MG63 (cell line): ENCODE results near the gene DNAJA2. TPM values are rescaled to one million over a fixed set of nuclear protein-coding genes. Genes with fewer than 3 reads are reported as not detected.

Experiments
- DNase-seq: peaks from one replicate; pipeline ENCODE4 v3.0.0-alpha.2; 2020
- H3K27me3 ChIP-seq: fragments of 250-450 bp; sonication (Bioruptor Pico); 2 replicates; pipeline ENCODE4 v1.5.1; 2020; ENCODE audit warnings: mild to moderate bottlenecking, moderate library complexity
- H3K36me3 ChIP-seq: fragments of 250-450 bp; sonication (Bioruptor Pico); 2 replicates; pipeline ENCODE4 v1.5.1; 2020; ENCODE audit warnings: mild to moderate bottlenecking, moderate library complexity
- H3K4me3 ChIP-seq: fragments of 250-450 bp; sonication (Bioruptor Pico); 2 replicates; pipeline ENCODE4 v1.5.1; 2020; ENCODE audit warnings: mild to moderate bottlenecking, moderate library complexity
- H3K9me3 ChIP-seq: fragments of 250-450 bp; sonication (Bioruptor Pico); 2 replicates; pipeline ENCODE4 v1.5.1; 2020; ENCODE audit warnings: mild to moderate bottlenecking, moderate library complexity
- total RNA-seq: library from RNA; depleted of rRNA; stranded (reverse); fragments of >200 nt; shearing (Covaris generic); gene quantifications from 2 replicates; pipeline ENCODE4 v1.2.3, GENCODE V29; 2014; ENCODE audit warnings: low replicate concordance; rRNA removed

The DNAJA2 gene
- total RNA-seq, 1 experiment from 2014 or later = 196 TPM

DNA sequence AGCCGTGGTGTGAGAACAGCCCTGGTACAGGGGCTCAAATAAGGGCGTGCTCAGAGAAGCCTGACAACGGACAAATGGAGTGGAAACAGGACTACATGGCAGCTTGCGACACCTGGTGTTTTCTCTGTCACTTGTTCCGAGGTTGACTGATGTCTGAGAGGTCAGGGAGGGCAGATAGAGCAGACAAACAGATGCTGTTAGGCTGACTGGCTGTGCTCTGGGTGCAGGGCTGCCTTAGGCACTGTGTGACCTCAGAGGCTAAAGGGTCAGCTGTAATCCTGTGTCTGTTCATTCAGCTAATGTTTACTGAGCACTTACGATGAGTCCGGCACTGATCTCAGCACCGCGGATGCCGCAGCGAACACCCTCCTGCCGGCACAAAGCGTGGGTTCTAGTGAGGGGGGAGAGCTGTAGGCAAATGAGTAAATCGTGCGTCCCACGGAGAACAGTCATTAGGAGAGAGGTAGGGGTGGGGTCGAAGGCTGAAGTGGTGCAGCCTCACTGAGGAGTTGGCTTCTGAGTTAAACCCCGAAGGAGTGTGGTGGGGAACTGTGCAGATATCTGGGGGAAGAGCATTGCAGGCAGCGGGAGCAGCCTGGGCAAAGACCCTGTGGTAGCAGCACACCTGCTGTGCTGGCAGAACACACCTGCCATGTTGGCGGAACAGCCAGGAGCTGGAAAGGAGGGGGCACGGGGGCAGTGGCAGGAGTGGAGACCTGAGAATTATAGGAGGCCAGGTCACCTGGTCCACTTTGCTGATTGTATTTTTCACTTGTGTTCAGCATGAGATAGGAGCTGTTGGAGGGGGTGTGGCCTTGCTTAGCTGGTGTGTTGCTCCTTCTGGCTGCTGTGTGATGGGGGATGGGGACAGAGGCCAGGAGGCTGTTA lies 54.3 kb downstream of the DNAJA2 start:
- Histone ChIP-seq H3K4me3 (no peak overlapping the region), H3K27me3 (no peaks in the 10 kb centered on the region), H3K9me3 (no peaks in the 10 kb centered on the region), H3K36me3 (peaks cover 93% of the 10 kb centered on the region)
- no peak for DNase-seq

DNA sequence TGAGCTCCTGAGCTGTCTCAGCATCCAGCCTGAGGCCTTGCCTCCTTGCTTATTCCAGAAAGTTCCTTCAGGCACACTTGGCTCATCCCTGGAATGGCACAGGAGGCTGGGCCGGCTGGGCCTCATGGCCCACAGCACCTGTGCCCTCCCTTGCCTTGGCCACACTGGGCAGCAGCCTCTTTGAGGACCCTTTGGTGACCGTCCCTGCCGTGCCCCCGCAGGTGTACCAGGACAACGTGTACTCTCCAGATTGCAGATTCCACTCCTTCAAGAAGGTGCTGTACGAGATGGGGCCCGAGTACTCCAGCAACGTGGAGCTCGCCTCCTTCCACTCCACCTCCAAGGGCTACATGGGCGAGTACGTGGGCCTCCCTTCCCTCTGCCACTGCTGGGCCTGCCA lies 55.1 kb downstream of the DNAJA2 start:
- peaks cover 93% of the 10 kb centered on the region for H3K36me3 ChIP-seq

DNA sequence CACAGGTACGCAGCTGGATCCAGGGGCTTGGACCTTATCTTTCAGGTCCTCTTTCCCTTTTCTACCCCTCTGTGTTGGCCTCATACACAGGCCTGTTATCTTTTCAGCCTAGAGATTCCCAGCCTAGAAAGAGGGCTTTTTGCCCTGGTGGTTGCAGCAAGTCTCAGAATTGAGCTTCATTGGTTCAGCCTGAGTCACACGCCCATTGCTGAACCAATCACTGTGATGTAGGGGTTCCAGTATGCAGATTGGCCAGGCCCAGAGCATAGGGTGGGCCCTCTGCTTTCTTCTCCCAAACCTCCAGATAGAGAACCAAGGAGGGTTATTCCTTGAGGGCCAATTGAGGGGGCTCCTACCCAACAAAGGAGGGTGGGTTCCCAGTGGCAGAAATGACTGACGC lies 56.5 kb downstream of the DNAJA2 start:
- peaks cover 93% of the 10 kb centered on the region for H3K36me3 ChIP-seq
- H3K27me3 ChIP-seq = no peaks in the 10 kb centered on the region
- no peaks in the 10 kb centered on the region for H3K9me3 ChIP-seq
- no peak overlapping the region for H3K4me3 ChIP-seq
- DNase-seq = peak; percentile 20

More for the DNA sequence above, 55.1 kb downstream of the DNAJA2 start:
- no peaks in the 10 kb centered on the region for H3K9me3 ChIP-seq
- DNase-seq = no peak
- no peaks in the 10 kb centered on the region for H3K27me3 ChIP-seq
- no peak overlapping the region for H3K4me3 ChIP-seq

DNA sequence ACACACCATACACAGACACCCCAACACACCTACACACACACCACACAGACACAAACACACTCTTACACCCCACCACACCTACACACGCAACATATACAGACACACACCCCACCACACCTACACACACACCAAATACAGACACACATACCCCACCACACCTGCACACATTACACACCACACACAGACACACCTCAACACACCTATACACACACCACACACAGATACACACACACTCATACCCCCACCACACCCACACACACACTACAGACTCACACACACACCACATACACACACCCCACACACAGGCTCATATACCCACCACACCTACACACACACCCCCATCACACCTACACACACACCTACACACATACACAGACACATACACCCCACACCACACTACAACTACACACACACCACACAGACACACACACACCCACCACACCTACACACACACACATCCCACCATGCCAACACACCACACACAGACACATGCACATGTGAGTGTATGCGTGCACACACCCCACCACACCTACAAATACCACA lies 57.9 kb downstream of the DNAJA2 start:
- Histone ChIP-seq H3K4me3 (no peak overlapping the region), H3K36me3 (peaks cover 93% of the 10 kb centered on the region), H3K9me3 (no peaks in the 10 kb centered on the region), H3K27me3 (no peaks in the 10 kb centered on the region)
- no peak for DNase-seq

GRCh38 chr16:46914556-46915201 lies 58.8 kb downstream of the DNAJA2 start:
- no peak for DNase-seq
- peaks cover 93% of the 10 kb centered on the region for H3K36me3 ChIP-seq
- H3K27me3 ChIP-seq = no peaks in the 10 kb centered on the region
- H3K9me3 ChIP-seq = no peaks in the 10 kb centered on the region
- H3K4me3 ChIP-seq = no peak overlapping the region

DNA sequence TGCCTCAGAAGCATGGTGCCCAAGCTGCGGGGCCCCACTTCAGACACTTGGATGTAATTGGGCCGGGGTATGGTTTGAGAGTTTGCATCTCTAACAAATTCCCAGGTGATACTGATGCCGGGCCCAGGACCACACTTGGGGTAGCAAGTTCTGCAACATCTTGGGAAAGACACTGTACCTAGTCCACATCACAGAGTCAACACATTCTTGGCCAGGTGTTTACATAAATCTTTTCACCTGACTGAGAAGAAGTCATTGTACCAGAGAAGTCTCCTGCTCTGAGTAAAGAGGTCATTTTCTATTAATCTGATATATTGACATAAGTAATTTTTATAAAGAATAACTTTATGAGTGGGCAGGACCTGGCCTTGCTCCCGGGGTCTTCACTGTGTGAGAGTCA lies 61.8 kb downstream of the DNAJA2 start:
- DNase-seq = no peak
- no peaks in the 10 kb centered on the region for H3K9me3 ChIP-seq
- peaks cover 79% of the 10 kb centered on the region for H3K36me3 ChIP-seq
- no peaks in the 10 kb centered on the region for H3K27me3 ChIP-seq
- no peak overlapping the region for H3K4me3 ChIP-seq

GRCh38 chr16:46911038-46911437 lies 62.4 kb downstream of the DNAJA2 start:
- no peaks in the 10 kb centered on the region for H3K9me3 ChIP-seq
- no peaks in the 10 kb centered on the region for H3K27me3 ChIP-seq
- H3K36me3 ChIP-seq = peaks cover 81% of the 10 kb centered on the region
- DNase-seq = no peak
- H3K4me3 ChIP-seq = no peak overlapping the region

DNA sequence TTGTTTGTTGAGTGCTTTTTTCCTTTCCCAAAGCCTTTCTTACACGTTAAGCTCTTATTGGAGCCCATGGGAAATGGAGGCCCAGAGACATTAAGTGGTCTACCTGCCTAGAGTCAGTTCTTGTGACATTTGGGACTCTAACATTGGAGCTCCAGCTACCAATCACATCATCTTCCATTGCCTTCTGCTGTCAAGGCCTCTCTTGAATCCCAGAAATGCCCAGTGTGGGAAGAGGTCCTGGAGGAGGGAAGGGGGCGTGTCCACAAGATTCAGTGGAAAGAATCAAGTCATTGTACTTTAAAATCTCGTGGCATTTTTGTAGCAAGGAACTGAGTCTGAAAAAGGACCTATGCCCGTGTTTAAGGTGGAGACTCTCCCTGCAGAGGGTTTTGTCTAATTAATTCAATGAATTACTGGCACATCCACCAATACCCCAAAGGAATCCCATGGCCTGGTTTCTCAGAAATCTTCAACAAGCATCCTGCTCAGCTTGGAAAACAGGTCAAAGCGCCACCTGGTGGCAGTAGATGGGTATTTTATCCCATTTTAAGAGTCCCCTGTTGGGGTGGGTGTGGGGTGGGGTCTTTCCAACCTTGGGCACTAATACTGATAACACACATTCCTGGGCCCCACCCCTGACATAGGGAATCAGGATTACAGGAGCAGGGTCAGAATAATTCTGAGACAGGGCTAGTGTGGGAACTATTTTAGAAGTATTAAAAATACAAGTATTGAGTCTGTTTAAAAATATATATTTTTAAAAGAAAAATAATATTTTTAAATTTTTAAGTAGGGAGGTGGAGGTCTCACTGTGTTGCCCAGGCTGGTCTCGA lies 64.7 kb downstream of the DNAJA2 start:
- H3K27me3 ChIP-seq = no peaks in the 10 kb centered on the region
- no peaks in the 10 kb centered on the region for H3K9me3 ChIP-seq
- H3K36me3 ChIP-seq = peaks cover 76% of the 10 kb centered on the region
- DNase-seq = peak; percentile 42
- no peak overlapping the region for H3K4me3 ChIP-seq

- DNase-seq = no peak
- H3K36me3 ChIP-seq = peaks cover 73% of the 10 kb centered on the region
- H3K27me3 ChIP-seq = no peaks in the 10 kb centered on the region
- H3K4me3 ChIP-seq = no peak overlapping the region
- no peaks in the 10 kb centered on the region for H3K9me3 ChIP-seq
Observed at GRCh38 chr16:46907061-46907774, 66.3 kb downstream of the DNAJA2 start.

GRCh38 chr16:46906360-46907060 lies 67.0 kb downstream of the DNAJA2 start:
- H3K27me3 ChIP-seq = no peaks in the 10 kb centered on the region
- H3K4me3 ChIP-seq = no peak overlapping the region

More at GRCh38 chr16:46906360-46907060, 67.0 kb downstream of the DNAJA2 start:
- peaks cover 73% of the 10 kb centered on the region for H3K36me3 ChIP-seq
- H3K9me3 ChIP-seq = no peaks in the 10 kb centered on the region
- no peak for DNase-seq

Other genes with a start within 250 kb of the DNAJA2 start
- gene MYLK3, start 225.3 kb downstream of the DNAJA2 start, total RNA-seq = 0.10 and 0.64 TPM in 2 replicates
- gene C16orf87, start 142.5 kb downstream of the DNAJA2 start, total RNA-seq = 13.6 and 32.5 TPM in 2 replicates
- gene GPT2, start 89.3 kb downstream of the DNAJA2 start, total RNA-seq = 62.7 and 67.1 TPM in 2 replicates
- 48.8 and 71.2 TPM in 2 replicates for gene NETO2, start 170.3 kb upstream of the DNAJA2 start, total RNA-seq